H9 (cell line): ENCODE data around the gene ARHGEF25. TPM values are rescaled to one million over a fixed set of nuclear protein-coding genes. Genes with fewer than 3 reads are reported as not detected.
"Not testable (repeated sequence)": the region's sequence is repeated elsewhere in the genome, so short reads cannot be mapped to it uniquely, and the experiment has no call there.

ENCODE experiments used
- DNase-seq: peaks from one replicate; pipeline ENCODE4 v3.0.0-alpha.2; 2017
- H2AFZ ChIP-seq: one replicate; pipeline ENCODE4 v1.6.1; 2013; ENCODE audit warnings: mild to moderate bottlenecking, low read length, control low read depth, moderate library complexity
- H2AK5ac ChIP-seq: 2 replicates; pipeline ENCODE4 v1.6.1; 2013; ENCODE audit warnings: low read length, control low read depth, mixed read lengths; ENCODE audit not compliant: insufficient read length
- H2BK120ac ChIP-seq: one replicate; pipeline ENCODE4 v1.6.1; 2013; ENCODE audit warnings: low read depth, mild to moderate bottlenecking, low read length, control low read depth, inconsistent platforms; ENCODE audit not compliant: poor library complexity, severe bottlenecking
- H2BK12ac ChIP-seq: 2 replicates; pipeline ENCODE4 v1.6.1; 2013; ENCODE audit warnings: low read length, control low read depth, mixed read lengths, low read depth; ENCODE audit not compliant: insufficient read length
- H2BK15ac ChIP-seq: 2 replicates; pipeline ENCODE4 v1.6.1; 2013; ENCODE audit warnings: low read depth, low read length, control low read depth
- H2BK20ac ChIP-seq: one replicate; pipeline ENCODE4 v1.6.1; 2013; ENCODE audit warnings: low read depth, mild to moderate bottlenecking, low read length, control low read depth, inconsistent platforms; ENCODE audit not compliant: poor library complexity, severe bottlenecking
- H2BK5ac ChIP-seq: 2 replicates; pipeline ENCODE4 v1.6.1; 2013; ENCODE audit warnings: low read length, control low read depth, mixed read lengths; ENCODE audit not compliant: insufficient read length
- H3K14ac ChIP-seq: 2 replicates; pipeline ENCODE4 v1.6.1; 2013; ENCODE audit warnings: low read length, control low read depth; ENCODE audit not compliant: insufficient read depth
- H3K18ac ChIP-seq: 2 replicates; pipeline ENCODE4 v1.6.1; 2013; ENCODE audit warnings: low read depth, mild to moderate bottlenecking, mixed read lengths, low read length, control low read depth; ENCODE audit not compliant: insufficient read length
- H3K23ac ChIP-seq: 2 replicates; pipeline ENCODE4 v1.6.1; 2013; ENCODE audit warnings: low read length, control low read depth, mixed read lengths, low read depth; ENCODE audit not compliant: insufficient read length
- H3K23me2 ChIP-seq: 2 replicates; pipeline ENCODE4 v1.6.1; 2013; ENCODE audit warnings: low read depth, mild to moderate bottlenecking, mixed read lengths, low read length, control low read depth; ENCODE audit not compliant: insufficient read length, poor library complexity, severe bottlenecking
- H3K27ac ChIP-seq: 2 replicates; pipeline ENCODE4 v1.5.1; 2013; ENCODE audit warnings: low read length, control low read depth, mixed read lengths, low read depth; ENCODE audit not compliant: insufficient read length
- H3K27me3 ChIP-seq: 2 replicates; pipeline ENCODE4 v1.6.1; 2013; ENCODE audit warnings: low read length, control low read depth, inconsistent platforms; ENCODE audit not compliant: insufficient read depth
- H3K4ac ChIP-seq: 2 replicates; pipeline ENCODE4 v1.6.1; 2013; ENCODE audit warnings: low read depth, mild to moderate bottlenecking, control low read depth, inconsistent platforms, low read length, moderate library complexity
- H3K4me1 ChIP-seq: 2 replicates; pipeline ENCODE4 v1.6.1; 2013; ENCODE audit warnings: low read length, control low read depth, inconsistent platforms; ENCODE audit not compliant: insufficient read depth
- H3K4me2 ChIP-seq: 2 replicates; pipeline ENCODE4 v1.6.1; 2013; ENCODE audit warnings: low read length, control low read depth, mixed read lengths; ENCODE audit not compliant: insufficient read length, insufficient read depth
- H3K56ac ChIP-seq: 2 replicates; pipeline ENCODE4 v1.6.1; 2013; ENCODE audit warnings: low read depth, mild to moderate bottlenecking, mixed read lengths, low read length, control low read depth; ENCODE audit not compliant: insufficient read length
- H3K79me1 ChIP-seq: 2 replicates; pipeline ENCODE4 v1.6.1; 2013; ENCODE audit warnings: low read depth, mild to moderate bottlenecking, moderate library complexity, low read length, control low read depth, inconsistent platforms; ENCODE audit not compliant: insufficient read depth, poor library complexity, severe bottlenecking
- H3K79me2 ChIP-seq: 2 replicates; pipeline ENCODE4 v1.6.1; 2013; ENCODE audit warnings: low read length, control low read depth, inconsistent platforms; ENCODE audit not compliant: insufficient read depth
- H3K9ac ChIP-seq: 2 replicates; pipeline ENCODE4 v1.6.1; 2013; ENCODE audit warnings: low read length, control low read depth, mixed read lengths; ENCODE audit not compliant: insufficient read length; ENCODE audit errors: extremely low read depth
- H3K9me3 ChIP-seq: one replicate; pipeline ENCODE4 v1.6.1; 2013; ENCODE audit warnings: low read depth, low read length, inconsistent platforms; ENCODE audit not compliant: control insufficient read depth
- H3T11ph ChIP-seq: one replicate; pipeline ENCODE4 v1.6.1; 2013; ENCODE audit warnings: mild to moderate bottlenecking, low read length, control low read depth, inconsistent platforms
- H4K20me1 ChIP-seq: one replicate; pipeline ENCODE4 v1.6.1; 2013; ENCODE audit not compliant: control insufficient read depth, insufficient read length, insufficient read depth
- H4K5ac ChIP-seq: 2 replicates; pipeline ENCODE4 v1.6.1; 2013; ENCODE audit warnings: low read depth, mild to moderate bottlenecking, mixed read lengths, low read length, control low read depth; ENCODE audit not compliant: insufficient read length
- H4K8ac ChIP-seq: replicated peaks from 2 replicates; pipeline ENCODE4 v1.6.1; 2013; ENCODE audit warnings: low read length, control low read depth, mixed read lengths, low read depth; ENCODE audit not compliant: insufficient read length
- H4K91ac ChIP-seq: 2 replicates; pipeline ENCODE4 v1.6.1; 2013; ENCODE audit warnings: low read depth, mild to moderate bottlenecking, moderate library complexity, mixed read lengths, low read length, control low read depth; ENCODE audit not compliant: insufficient read length
- H3K27ac Mint-ChIP-seq, 3 experiments: 2 replicates in 2 of 3; 3 replicates in 1 of 3; pipeline ENCODE4 v1.8.0; 2020 to 2021; ENCODE audit warnings: mixed read lengths in 3 of 3, mild to moderate bottlenecking in 1 of 3, moderate library complexity in 1 of 3
- H3K27me3 Mint-ChIP-seq: 2 replicates; pipeline ENCODE4 v1.8.0; 2021; ENCODE audit warnings: low read depth, mild to moderate bottlenecking, moderate library complexity, mixed read lengths
- H3K36me3 Mint-ChIP-seq, 3 experiments: 2 replicates in 2 of 3; 3 replicates in 1 of 3; pipeline ENCODE4 v1.8.0; 2020 to 2021; ENCODE audit warnings: low read depth in 3 of 3, mixed read lengths in 3 of 3; ENCODE audit not compliant: insufficient read depth in 1 of 3
- H3K4me1 Mint-ChIP-seq, 2 experiments: 2 replicates each; pipeline ENCODE4 v1.8.0; 2020; ENCODE audit warnings: mixed read lengths in 2 of 2
- H3K4me3 Mint-ChIP-seq, 2 experiments: 2 replicates in 1 of 2; 3 replicates in 1 of 2; pipeline ENCODE4 v1.8.0; 2020 to 2021; ENCODE audit warnings: mild to moderate bottlenecking in 2 of 2, mixed read lengths in 2 of 2, moderate library complexity in 1 of 2
- H3K9me3 Mint-ChIP-seq, 2 experiments: 2 replicates in 1 of 2; 3 replicates in 1 of 2; pipeline ENCODE4 v1.8.0; 2020; ENCODE audit warnings: mild to moderate bottlenecking in 2 of 2, mixed read lengths in 2 of 2, moderate library complexity in 1 of 2
- CTCF ChIP-seq: fragments of 200-600 bp; sonication (generic); conservative IDR thresholded peaks from 3 replicates; pipeline ENCODE4 v1.8.0; 2021; ENCODE audit warnings: antibody characterized with exemption, mild to moderate bottlenecking
- WGBS: extraction: QIAGEN DNeasy Blood & Tissue Kit; methylation state at CpG from one replicate; pipeline ENCODE4 v1.1.7; 2013; ENCODE audit warnings: missing lambda C conversion rate, low lambda C conversion rate, mixed read lengths; ENCODE audit not compliant: insufficient read length; ENCODE audit errors: extremely low coverage; 5-methylcytosine and 5-hydroxymethylcytosine counted together
- total RNA-seq: library from RNA; stranded (reverse); gene quantifications from 2 replicates; pipeline ENCODE4 v1.2.1, GENCODE V29; 2021

Gene ARHGEF25
- total RNA-seq, 1 experiment from 2014 or later: 22.6 TPM

GRCh38 chr12:57569858-57570257, 41.4 kb upstream of the ARHGEF25 start:
- no peak overlapping the region for H2AFZ ChIP-seq
- no peak overlapping the region for H3K4ac ChIP-seq
- no peaks in the 10 kb centered on the region for H3K4me1 ChIP-seq
- no peak overlapping the region for H3T11ph ChIP-seq
- H4K91ac ChIP-seq: no peak overlapping the region
- H3K14ac ChIP-seq: no peak overlapping the region
- WGBS: no CpG with 5 or more reads among the region's 18 CpGs
- peaks cover 3% of the 10 kb centered on the region for H3K23me2 ChIP-seq
- no peak overlapping the region for H3K4me2 ChIP-seq
- H3K4me1 Mint-ChIP-seq: no peaks in the 10 kb centered on the region
- no peak overlapping the region for H3K4me3 Mint-ChIP-seq
- H3K9ac ChIP-seq: no peak overlapping the region
- H3K23ac ChIP-seq: no peak overlapping the region
- H4K5ac ChIP-seq: no peak overlapping the region
- no peak overlapping the region for H3K18ac ChIP-seq
- no peaks in the 10 kb centered on the region for H4K20me1 ChIP-seq
- no peak overlapping the region for H2BK12ac ChIP-seq
- no peak for DNase-seq
- H2BK5ac ChIP-seq: no peak overlapping the region
- no peak overlapping the region for H4K8ac ChIP-seq
- no peak overlapping the region for H2AK5ac ChIP-seq
- no peak for TF ChIP-seq CTCF
- no peak overlapping the region for H2BK15ac ChIP-seq
- no peak overlapping the region for H3K27ac ChIP-seq
- H3K27ac Mint-ChIP-seq: 0 out of 7 replicates have a peak overlapping the region, but pooled peaks of 1 of the 3 experiments have one; percentile 47
- no peaks in the 10 kb centered on the region for H3K9me3 ChIP-seq
- no peaks in the 10 kb centered on the region for H3K9me3 Mint-ChIP-seq
- no peak overlapping the region for H3K56ac ChIP-seq
- H3K36me3 Mint-ChIP-seq: peaks cover 32 to 59% (median 56%) of the 10 kb centered on the region in 3 experiments
- H2BK120ac ChIP-seq: no peak overlapping the region
- H2BK20ac ChIP-seq: no peak overlapping the region
- H3K79me2 ChIP-seq: no peaks in the 10 kb centered on the region
- no peaks in the 10 kb centered on the region for H3K27me3 ChIP-seq
- H3K27me3 Mint-ChIP-seq: no peaks in the 10 kb centered on the region; the same call in 1 of the 2 replicates
- H3K79me1 ChIP-seq: no peaks in the 10 kb centered on the region

DNA sequence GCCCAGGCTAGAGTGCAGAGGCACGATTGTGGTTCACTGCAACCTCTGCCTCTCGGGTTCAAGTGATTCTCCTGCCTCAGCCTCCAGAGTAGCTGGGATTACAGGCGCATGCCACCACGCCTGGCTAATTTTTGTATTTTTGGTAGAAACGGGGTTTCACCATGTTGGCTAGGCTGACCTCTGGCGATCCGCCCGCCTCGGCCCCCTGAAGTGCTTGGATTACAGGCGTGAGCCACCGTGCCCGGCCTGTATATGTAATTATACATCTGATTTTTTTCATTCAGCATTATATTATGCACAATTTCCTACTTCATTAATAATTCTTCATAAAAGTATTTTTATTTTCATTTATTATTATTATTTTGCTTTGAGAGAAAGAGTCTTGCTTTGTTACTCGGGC, 40.8 kb upstream of the ARHGEF25 start:
- H3K23ac ChIP-seq, H4K91ac ChIP-seq, H2BK12ac ChIP-seq, H3K4me3 Mint-ChIP-seq, DNase-seq, H3K27me3 Mint-ChIP-seq, H4K20me1 ChIP-seq, H3K4me1 Mint-ChIP-seq, H2AFZ ChIP-seq, H2BK120ac ChIP-seq, H3K27ac ChIP-seq, H3K9ac ChIP-seq, H3K4me2 ChIP-seq, H3K14ac ChIP-seq, H3K4ac ChIP-seq, H2BK5ac ChIP-seq, H3K79me2 ChIP-seq, H3K56ac ChIP-seq, H2BK20ac ChIP-seq, H2AK5ac ChIP-seq, H3K4me1 ChIP-seq, H3K79me1 ChIP-seq, H3K9me3 Mint-ChIP-seq, H4K5ac ChIP-seq, H2BK15ac ChIP-seq, H3K27me3 ChIP-seq, H4K8ac ChIP-seq, H3K27ac Mint-ChIP-seq, H3K18ac ChIP-seq, H3K9me3 ChIP-seq, H3T11ph ChIP-seq, H3K23me2 ChIP-seq: not testable (repeated sequence)
- WGBS: no CpG with 5 or more reads among the region's 13 CpGs
- peaks cover 36 to 63% (median 59%) of the 10 kb centered on the region in 3 experiments for H3K36me3 Mint-ChIP-seq
